HK-2 (cell line): Measurements from ENCODE around the gene MIAT.

Experiments
- DNase-seq: peaks from one replicate; pipeline ENCODE4 v3.0.0-alpha.2; 2018; ENCODE audit not compliant: unreplicated experiment

The MIAT gene

DNA sequence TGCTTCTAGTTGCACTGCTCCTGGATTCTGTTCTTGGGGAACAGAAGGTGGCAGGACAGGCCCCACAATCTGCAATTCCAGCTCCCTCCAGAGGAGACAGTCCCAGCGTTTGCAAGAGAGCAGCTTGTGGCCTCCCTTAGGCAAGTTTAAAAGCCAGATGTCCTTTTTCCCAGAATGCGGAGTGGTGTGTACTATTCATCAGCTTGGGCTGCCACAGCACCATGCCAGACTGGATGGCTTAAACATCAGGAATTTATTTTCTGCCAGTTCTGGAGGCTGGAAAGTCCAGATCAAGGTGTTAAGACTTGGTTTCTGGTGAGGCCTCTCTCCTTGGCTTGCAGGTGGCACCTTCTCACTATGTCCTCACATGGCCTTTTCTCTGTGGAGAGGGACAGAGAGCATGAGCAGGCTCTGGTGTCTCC is 11.7 kb downstream of the MIAT start:
- peak; percentile 14 for DNase-seq

DNA sequence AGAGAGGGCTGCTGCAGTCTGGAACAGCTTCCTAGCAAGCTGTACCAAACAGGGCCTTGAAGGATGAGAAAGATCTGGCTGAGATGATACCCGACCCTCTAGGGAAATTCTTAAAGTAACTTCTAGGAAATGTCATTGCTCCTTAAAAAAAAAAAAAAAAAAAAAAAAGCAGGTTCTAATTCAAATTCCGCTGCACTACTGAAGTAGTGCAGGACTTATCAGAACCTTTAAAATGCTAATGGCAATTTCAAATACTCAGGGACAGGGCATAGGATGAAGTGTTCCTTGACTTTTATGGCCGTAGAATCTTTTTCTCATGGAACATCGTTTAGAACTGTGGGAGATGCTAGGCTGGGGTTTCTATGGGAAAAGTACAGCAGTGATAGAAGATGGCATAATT is 13.1 kb downstream of the MIAT start:
- DNase-seq, result no peak

DNA sequence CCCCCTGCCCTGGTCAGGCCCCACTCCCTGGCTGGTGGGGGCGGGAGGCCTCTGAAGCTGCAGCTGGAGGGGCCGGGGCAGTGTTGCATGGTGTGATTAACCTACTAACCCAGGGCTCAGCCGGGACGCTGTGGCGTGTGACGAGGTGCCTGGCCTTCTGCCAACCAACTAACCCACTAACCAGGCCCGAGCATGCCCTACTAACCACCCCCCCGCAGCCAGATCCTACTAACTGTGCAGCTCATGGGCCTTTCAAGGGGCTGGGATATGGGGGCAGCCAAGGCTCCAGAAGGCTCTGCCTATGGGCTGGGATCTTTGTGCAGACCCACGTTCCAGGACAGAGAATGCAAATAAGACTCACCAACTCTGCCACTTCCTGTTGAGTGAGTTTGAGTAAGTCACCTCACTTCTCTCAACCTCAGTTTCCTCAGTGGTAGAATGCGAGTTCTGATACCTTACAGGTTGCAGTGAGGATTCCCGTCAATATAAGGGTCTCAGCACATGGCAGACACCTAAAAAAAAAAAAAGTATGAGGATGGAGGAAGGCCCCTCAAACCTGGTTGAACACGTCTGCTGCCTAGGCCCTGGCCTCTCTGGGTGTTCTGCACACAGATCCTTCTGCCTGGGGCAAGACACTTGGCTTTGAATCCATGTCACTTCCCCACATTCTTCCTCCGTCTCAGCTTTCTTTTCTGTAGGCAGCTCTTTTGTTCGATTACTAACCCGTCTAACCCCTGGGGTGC is 14.1 kb downstream of the MIAT start:
- peak; percentile 29 for DNase-seq

DNA sequence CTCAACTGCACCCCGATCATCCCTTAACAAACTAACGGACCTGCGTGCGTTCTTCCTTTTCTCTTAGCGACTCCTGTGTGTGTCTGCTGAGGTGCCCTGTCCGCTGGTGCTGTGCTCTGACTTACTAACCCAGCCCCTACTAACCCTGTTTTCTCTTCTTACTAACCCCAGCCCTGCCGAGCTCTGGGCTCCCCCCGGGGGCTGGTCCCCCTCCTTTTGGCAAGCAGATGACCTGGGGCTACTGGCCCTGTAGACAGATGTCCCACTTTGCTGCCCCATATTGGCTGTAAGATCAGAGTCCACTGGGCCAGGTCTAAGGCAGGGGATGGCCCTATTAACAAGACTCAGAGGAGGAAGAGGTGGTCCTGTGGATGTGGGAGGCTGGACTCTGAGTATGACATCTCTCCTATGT is 14.7 kb downstream of the MIAT start:
- no peak for DNase-seq

DNA sequence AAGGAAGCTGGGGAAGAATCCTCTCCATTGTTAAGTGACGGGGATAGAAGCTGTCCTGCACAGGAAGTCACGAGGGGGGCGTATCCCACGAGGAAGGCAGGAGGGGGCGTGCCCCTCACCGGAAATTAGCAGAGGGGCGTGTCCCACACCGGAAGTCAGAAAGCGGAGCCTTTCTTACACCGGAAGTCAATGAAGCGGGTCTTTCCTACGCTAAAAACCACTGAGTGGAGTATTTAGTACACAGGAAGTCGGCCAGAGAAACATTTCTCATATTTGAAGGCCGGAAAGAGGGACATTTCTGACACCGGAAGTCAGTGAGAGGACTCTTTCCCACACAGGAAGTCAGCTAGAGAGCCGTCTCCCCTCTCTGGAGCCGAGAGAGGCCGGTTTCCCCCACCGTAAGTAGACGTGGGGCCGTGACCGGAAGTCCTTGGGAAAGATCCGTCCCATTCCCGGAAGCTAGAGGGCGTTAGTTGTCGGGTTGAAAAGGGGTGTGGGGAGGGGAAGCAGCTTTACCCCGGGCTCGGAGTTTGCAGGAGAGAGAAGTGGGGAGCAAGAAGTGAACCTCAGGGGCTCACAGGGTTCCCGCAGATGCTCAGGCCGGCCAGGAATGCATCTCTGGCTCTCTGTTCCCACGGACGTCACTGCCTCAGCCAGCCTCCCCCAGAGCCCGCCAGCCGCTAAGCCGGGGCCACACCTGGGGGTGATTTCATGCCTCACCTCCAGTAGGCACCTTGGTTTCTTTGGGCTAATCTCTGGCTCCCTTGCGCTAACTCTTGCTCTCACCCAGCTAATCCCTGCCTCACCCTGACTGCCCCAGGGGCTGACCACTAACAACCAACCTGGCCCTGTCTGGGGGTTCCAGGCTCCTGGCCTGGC is 15.4 kb downstream of the MIAT start:
- DNase-seq, result peak; percentile 86

DNA sequence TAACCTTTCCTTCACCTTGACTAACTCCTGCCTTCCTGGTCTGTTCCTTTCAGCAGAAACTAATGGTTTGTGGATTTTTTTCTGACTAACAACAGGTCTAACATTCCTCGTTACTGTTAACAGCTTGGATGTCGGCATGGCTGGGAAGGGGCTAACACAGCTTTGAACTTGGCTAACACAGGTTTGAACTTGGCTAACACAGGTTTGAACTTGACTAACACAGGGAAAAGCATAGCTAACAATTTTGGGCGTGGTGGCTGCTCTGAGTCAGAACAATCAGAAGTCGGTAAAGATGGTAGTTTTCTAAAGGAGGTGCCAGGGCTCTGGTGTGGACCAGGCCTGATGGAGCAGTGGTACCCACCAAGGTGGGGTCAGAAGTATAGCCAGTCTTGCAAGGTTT is 16.1 kb downstream of the MIAT start:
- DNase-seq, result peak; percentile 14

DNA sequence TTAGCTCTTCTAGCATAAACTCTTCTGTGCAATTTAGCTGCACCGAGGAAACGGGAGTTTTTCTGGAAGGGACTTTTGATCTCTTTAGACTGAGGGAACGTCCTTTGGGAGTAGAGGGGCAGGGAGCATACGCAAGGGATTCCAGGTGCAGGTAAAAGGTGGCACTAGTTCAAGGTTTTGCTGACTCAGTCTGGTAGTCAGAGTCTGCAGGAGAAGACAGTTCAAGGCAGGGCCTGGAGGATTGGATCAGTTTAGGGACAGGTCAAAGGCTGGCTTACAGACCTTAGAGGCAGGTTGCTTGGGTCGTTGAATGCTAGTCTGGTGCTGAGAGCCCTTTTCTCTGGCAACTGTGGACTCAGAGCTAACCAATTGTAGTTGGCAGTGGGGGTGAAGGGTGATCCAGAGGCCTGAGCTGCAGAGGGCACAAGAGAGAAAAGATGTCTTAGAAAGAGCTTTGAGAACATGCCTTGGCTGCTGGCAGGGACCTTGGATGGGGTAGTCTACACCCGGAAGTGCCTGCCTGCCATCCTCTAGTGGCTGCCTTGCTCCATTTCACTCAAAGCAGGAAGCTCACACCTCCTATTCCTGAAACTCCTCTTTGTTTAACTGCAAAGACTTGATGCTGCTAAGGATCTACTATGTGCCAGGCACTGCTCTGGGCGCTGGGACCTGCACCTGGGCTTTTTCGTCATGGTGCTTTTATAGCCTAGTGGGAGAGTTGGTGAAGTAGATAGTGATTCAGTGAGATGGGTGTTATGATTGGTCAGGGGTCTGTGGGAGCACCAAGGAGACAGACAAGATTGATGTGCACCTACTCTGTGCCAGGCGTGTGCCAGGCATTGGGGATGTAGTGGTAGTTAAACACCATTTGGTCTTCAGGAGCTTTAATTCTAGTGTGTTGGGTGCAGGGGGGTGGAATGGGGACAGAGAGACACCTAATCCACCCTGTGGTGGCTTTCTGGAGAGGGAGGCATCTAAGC is 17.1 kb downstream of the MIAT start:
- no peak for DNase-seq

DNA sequence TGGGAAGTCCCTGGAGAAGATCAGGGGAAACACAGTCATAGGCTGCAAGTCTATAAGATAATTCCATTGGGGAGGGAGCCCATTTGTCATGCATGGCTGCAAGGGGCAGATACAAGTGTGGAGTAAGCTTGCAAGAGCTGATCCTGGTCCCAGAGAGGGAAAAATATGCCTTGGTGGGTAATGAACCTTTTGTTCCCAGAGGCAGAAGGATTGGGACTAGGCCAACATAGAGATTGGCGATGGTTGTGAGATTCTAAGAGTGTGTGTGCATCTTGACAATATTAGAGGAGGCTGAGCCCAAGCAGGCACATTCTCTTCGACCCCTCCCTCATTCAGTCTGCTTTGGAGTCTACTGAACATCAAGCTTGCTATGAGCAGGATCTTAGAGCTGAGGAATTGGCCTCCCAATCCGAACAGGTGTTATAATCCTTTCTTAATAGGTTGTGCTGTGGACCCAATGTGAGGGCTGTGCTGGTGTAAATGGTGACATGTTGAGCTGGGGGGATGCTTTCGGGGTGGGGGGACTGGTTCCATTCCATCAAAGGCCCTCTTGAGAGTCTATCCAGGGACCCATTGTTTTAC is 18.4 kb downstream of the MIAT start:
- DNase-seq, result no peak

DNA sequence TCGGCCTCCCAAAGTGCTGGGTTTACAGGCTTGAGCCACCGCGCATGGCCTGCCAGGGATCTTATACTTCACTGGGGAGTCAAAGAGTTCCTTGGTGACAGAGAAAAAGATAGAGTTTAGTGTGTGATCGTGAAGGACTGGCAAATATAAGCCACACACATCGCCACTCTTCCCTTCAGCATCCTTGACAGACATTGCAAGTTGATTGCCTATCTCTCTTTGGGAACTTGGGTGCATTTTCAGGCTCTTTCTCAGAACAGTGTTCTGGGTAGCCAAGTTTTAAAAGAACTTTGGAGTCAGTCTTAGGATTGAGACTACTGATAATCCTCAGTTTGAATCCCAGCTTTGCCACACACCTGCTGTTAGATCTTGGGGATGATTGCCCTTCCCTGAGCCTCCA is 19.8 kb downstream of the MIAT start:
- no peak for DNase-seq

DNA sequence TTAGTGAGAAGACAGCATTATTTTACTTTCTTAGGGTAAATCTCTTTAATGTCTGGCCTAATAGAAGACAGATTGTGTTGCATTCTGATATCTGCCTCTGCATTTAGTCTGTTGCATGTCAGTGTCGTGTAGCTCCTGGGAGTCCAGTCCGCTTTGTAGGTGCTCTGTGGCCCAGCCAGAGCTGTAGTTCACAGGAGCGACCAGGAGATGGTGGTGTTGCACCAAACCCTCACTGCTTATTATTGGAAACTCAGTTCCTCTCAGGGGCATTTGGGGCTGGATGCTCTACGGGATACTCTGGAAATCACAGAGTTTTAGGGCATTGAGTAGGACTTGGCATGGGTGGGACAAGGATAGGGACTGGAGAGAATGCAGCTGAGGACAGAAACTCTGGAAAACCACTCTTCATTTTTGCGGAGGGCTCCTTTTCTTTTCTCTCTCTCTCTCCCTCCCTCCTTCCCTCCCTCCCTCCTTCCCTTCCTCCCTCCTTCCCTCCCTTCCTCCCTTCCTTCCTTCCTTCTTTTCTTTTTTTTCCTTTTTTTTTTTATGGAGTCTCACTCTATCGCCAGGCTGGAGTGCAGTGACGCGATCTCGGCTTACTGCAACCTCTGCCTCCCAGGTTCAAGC is 21.7 kb downstream of the MIAT start:
- DNase-seq, result peak; percentile 72

DNA sequence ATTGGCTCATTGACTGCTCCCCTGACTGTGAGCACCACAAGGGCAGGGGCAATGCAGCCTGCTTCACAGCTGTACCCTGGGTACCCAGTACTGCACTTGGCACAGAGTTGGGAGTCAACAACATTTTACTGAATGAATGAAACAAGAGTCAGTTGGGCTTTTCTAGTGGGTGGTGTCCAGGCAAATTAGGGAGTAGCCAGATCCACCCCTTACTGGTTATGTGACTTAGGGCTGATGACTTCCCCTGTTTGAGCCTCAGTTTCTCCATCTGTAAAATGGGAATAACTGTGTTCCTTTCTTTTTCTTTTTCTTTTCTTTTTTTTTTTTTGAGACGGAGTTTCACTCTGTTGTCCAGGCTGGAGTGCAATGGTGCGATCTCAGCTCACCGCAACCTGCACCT is 23.1 kb downstream of the MIAT start:
- DNase-seq, result no peak

DNA sequence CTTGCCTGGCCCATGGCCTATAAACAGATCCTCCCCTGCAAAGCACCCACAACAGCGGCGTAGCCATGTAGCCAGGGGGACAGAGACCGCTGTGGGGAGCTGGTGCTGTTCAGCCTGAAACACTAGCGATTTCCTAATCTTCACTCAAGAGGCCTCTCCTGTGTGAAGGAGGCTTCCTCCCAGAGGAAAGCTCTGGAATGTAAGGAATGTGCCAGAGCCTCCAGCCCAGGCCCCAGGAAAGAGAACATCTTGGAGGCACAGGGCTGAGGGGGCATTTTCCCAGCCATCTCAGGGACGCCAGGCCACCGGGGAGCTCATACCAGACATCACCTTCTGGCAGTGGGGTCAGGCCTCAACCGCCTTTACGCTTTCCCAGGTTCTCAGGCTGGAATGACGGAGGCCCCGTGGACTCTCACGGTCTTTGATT is 24.0 kb downstream of the MIAT start:
- peak; percentile 40 for DNase-seq

DNA sequence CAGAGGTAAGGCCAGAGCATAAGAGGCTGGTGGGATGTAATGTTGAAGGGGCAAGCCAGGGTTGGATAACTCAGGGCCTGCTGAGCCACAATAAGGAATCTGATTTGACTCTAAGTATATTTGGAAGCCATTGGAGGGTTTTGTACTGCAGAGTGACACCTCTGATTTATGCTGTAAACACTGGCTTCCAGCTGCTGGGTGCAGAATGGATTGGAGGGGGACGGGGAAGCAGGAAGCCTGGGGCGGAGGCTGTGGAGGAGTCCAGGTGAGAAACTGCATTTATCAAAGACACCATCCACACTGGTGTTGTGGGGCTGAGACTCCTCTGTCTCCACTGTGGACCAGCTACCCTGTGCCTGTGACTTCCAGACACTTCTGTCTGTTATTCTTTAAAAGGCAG is 26.8 kb downstream of the MIAT start:
- no peak for DNase-seq

DNA sequence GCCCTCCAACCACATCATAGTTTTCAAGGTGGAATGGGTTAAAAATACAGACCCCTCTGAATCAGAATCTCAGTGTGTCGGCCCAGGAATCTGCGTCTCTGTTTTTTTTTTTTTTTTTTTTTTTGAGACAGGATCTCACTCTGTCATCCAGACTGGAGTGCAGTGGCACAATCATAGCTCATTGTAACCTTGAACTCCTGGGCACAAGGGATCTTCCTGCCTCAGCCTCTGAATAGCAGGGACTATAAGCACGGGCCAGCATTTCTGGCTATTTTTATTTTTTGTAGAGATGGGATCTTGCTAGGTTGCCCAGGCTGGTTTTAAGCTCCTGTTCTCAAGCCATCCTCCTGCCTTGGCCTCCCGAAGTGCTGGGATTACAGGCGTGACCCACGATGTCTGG is 28.2 kb downstream of the MIAT start:
- no peak for DNase-seq

DNA sequence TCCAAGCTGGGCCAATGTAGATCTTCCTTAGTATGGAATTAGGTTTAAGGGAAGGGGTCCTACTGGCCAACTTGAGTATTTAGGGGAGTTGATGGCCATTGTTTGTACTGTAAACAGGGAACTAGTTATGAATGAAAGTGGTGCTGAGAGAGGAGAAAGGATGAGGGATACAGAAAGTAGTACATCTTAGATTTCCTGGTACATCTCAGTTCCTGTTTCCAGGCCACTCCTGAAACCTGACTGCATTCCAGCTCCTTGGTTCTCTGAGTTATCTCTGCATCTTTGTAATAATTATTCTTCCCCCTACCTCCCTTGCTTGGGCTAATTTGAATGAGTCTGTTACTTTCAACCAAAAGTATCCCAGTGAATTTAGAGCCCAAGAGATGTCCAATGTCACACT is 30.1 kb downstream of the MIAT start:
- no peak for DNase-seq

DNA sequence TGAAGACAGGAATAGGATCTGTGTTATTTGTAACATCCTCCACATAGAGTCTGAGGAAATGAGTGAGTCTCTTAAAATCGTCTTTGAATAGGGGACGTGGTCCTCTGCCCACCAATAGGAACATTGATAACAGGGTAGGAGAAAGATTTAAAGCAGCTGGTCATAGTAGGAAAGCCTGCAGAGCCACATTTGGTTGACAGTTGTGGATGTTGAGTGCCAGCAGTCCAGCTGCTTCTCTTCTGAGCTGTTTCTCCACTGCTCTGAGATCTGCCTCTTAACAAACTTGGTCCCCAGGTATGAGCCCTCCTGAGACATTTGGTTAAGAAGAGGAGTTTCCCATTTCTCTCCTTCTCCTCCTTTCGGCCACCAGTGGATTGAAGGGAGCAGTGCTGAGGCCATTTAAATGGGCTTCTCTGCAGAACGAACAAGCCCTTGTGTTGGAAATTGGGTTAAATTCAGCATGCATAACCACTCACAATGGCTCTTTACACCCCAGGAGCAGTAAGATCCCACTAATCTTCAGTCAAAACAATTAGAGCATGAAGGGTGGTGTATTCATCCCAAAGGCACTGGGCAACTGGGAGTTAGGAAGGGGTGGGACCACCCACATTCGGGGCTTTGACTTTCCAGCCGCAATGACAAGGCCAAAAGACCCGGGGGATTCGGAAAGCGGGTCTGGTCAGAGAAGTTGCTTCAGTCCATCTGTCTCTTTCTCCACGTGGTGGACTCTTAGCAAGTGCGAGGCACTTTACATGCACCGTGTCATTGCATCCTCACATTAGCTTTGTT is 32.3 kb downstream of the MIAT start:
- DNase-seq, result no peak

DNA sequence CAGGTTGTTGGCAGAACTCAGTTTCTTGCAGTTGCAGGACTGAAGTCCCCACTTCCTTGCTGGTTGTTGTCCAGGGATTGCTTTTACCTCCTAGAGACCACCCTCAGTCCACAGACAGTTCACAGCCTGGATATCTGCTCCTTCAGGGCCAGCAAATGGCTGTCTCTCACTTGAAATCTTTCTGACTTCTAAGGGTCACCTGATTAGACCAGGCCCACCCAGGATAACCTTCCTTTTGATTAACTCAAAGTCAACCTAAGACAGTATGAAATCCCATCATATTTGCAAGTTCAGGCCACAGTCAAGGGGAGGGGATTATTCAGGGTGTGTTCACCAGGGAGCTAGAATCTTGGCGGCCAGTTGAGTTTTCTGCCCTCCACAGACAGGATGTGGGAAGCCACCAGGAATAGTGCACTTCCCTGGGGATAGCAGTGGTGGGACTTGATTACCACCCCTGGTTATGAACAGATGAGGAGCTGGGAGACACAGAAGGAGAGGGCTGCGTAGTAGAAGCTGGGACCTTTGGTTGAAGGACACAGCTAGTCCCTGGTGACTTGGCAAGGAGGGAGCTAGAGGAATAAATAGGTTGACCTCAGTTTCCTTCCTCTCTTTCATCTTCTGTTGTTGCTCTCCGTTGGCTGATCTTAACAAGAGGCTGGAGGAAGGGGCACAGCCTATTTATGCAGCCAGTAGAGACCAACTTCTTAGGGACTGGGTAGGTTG is 33.4 kb downstream of the MIAT start:
- DNase-seq, result no peak

DNA sequence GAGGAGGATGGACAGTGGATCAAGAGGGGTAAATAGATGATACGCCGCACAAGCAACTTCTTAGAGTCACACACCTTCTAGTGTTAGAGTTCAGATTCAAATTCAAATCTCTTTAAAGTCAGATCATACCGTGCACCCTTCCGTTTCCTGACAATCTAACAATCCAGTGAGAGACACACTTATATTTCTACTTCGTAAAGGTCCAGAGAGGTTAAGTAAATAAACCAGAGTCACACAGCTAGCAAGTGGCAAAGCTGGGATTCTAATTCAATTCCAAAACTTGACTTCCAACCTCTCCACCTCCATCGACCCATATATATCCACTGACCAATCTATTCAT is 34.0 kb downstream of the MIAT start:
- DNase-seq, result no peak

DNA sequence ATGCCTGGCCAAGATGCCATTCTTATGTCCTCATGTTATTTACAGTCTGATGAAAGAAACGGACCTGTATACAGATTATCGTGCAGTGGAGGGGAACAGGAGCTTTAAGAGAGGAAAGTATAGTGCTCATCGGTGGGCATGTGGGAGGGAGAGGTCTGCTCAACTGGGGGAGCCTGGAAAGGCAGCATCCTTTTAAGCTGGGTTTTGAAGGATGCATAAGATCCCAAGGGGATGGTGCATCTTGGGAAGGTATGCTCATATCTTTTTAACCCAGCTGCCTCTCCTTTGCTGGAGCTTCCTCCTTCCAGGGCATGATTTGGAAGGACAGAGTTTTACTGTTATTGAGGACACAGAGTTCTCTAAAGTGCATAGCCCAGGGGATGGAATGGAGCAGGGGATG is 34.8 kb downstream of the MIAT start:
- no peak for DNase-seq

DNA sequence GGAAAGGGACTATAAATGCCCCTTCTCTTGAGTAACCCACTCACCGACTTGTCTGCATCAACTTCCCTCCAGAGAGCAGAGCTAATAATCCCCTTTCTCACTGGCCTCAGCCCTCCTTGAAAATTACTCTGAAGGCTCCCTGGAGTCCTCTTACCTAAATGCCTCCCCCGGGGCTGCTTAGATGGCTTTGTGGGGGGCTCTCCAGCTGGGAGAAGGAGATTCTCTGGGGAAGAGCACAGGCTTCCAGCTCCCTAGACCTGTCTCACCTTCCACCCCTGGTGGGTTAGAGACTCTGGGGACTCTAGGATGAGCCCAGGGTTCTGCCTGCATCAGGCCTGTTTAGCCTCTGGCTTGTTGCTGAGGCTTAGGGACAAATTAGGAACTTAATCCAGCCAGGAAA is 39.8 kb downstream of the MIAT start:
- DNase-seq, result no peak
